A673 (cell line): ENCODE results near the gene SLC66A1.

ENCODE experiments used
- EZH2 ChIP-seq: fragments of 200-600 bp; sonication (generic); IDR thresholded peaks from 2 replicates; pipeline ENCODE4 v1.6.1; 2017; ENCODE audit warnings: borderline replicate concordance, low read depth, mild to moderate bottlenecking, mixed read lengths, antibody characterized with exemption, low read length; ENCODE audit not compliant: poor library complexity, severe bottlenecking
- TF ChIP-seq, protein P1 (sequence below): fragments of 300-800, 200-600 bp; sonication (generic); conservative IDR thresholded peaks from 2 replicates; pipeline ENCODE4 v1.5.1; 2017; ENCODE audit warnings: low read depth, mild to moderate bottlenecking, antibody characterized with exemption, low read length, moderate library complexity, mixed read lengths

DNA sequence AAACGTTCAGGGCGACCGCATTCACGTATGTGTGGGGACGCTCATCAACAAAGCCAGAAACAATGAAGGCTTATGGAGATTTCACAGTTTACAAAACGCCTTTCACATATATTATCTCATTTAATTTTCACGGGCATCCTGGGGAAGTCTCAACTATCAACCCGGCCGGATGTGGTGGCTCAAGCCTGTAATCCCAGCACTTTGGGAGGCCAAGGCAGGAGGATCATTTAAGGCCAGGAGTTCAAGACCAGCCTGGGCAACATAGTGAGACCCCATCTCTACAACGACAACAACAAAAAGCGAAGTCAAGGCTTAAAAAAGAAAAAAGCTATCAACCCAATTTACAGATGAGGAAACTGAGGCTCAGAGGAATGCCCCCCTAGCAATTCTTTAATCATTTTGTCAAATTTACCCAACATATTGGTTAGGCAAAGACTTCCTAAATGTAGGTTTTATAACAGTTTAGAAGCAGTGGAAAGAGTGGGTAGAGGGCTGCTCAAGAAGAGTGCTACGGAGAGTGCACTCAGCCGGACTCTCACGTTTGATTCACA is 28.3 kb downstream of the SLC66A1 start:
- TF ChIP-seq, protein P1, sequence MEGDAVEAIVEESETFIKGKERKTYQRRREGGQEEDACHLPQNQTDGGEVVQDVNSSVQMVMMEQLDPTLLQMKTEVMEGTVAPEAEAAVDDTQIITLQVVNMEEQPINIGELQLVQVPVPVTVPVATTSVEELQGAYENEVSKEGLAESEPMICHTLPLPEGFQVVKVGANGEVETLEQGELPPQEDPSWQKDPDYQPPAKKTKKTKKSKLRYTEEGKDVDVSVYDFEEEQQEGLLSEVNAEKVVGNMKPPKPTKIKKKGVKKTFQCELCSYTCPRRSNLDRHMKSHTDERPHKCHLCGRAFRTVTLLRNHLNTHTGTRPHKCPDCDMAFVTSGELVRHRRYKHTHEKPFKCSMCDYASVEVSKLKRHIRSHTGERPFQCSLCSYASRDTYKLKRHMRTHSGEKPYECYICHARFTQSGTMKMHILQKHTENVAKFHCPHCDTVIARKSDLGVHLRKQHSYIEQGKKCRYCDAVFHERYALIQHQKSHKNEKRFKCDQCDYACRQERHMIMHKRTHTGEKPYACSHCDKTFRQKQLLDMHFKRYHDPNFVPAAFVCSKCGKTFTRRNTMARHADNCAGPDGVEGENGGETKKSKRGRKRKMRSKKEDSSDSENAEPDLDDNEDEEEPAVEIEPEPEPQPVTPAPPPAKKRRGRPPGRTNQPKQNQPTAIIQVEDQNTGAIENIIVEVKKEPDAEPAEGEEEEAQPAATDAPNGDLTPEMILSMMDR = no peak
- TF ChIP-seq EZH2 = no peak
